Astrocyte of the spinal cord (primary cell): ENCODE data around the gene TRMT112.

Source experiments
- DNase-seq: peaks from one replicate; pipeline ENCODE4 v3.0.0; 2011; ENCODE audit warnings: low read depth, low spot score
- H3K4me3 ChIP-seq: 2 replicates; pipeline ENCODE4 v1.5.1; 2011; ENCODE audit warnings: low read depth, mild to moderate bottlenecking, low read length, moderate library complexity
- in situ Hi-C: cut with HindIII; loops from 2 replicates; pipeline ENCODE4 v1.10.0; 2017; ENCODE audit warnings: low sequenced_read_pairs
- TF ChIP-seq, protein P1 (sequence below): IDR thresholded peaks from 2 replicates; pipeline ENCODE4 v1.5.1; 2012; ENCODE audit warnings: low read depth, mild to moderate bottlenecking, low read length, inconsistent platforms

The TRMT112 gene

DNA sequence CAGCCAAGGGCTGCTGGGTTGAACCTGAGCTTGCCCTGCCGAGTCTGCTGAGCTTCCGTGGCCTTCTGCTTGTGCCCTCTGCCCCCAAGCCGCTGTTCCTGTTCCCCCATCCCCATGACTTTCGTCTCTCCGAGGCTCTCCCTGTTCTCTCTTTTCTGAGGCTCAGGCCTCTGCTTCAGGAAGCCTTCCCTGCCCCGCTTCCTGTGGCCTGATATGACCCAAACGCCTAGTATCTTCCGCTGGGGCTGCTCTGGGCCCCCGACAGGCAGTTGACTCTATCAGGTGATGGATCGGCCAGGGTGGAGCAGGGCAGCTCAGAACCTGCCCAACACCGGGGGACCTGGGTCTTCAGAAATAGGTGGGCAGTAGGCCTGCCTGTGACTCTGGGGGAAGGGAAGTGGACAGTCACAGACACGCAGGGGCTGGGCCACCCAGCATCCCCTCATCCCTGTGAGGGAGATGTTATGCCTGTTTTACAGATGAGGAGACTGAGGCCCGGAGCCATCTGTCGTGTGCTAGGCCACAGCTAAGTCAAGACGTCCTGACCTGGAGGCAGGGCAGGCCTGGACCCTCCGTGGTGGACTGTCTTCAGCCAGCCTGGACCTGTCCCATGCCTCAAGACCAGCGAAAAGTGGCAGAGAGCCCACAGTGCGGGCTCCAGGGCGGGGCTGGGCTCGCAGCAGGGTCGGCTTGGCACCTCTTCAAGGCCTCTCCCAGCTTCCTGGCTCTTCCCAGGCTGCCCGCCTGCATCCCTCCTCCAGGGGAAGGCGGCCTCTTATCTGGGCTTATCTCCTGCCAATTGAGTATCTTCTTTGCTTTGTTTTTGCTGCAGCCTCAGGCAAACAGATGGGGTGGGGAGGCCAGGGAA lies 49.1 kb downstream of the TRMT112 start:
- peak overlapping the region; percentile 58 for H3K4me3 ChIP-seq
- in situ Hi-C loops: no loop called here
- peak; percentile 26 for DNase-seq

DNA sequence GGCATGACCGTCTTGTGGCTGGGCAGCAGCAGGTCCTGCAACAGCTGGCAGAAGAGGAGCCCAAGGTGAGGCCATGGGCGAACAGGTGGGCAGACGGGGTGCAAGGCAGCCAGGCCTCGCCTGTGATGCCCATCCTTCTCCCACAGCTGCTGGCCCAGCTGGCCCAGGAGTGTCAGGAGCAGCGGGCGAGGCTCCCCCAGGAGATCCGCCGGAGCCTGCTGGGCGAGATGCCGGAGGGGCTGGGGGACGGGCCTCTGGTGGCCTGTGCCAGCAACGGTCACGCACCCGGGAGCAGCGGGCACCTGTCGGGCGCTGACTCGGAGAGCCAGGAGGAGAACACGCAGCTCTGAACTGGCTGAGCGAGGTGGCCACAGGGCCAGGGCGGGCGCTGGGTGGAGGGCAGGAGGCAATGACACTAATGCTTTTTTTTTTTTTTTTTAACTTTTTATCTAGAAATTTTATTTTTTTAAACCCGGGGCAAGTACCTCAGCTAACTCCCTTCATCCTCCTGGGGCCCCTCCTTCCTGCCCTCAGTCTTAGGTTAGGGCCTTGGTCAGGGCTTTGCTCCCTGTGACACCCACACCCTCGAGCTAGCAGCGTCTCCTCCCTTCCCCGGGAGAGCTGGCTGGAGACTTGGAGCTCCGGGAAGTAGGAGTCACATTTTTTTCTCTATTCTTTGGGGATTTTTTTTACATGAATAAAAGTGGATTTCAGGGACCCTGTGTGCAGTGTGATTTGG lies 50.0 kb downstream of the TRMT112 start:
- H3K4me3 ChIP-seq: no peak overlapping the region

More for the DNA sequence above, 49.1 kb downstream of the TRMT112 start:
- TF ChIP-seq, protein P1, sequence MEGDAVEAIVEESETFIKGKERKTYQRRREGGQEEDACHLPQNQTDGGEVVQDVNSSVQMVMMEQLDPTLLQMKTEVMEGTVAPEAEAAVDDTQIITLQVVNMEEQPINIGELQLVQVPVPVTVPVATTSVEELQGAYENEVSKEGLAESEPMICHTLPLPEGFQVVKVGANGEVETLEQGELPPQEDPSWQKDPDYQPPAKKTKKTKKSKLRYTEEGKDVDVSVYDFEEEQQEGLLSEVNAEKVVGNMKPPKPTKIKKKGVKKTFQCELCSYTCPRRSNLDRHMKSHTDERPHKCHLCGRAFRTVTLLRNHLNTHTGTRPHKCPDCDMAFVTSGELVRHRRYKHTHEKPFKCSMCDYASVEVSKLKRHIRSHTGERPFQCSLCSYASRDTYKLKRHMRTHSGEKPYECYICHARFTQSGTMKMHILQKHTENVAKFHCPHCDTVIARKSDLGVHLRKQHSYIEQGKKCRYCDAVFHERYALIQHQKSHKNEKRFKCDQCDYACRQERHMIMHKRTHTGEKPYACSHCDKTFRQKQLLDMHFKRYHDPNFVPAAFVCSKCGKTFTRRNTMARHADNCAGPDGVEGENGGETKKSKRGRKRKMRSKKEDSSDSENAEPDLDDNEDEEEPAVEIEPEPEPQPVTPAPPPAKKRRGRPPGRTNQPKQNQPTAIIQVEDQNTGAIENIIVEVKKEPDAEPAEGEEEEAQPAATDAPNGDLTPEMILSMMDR: no peak

More for the DNA sequence above, 50.0 kb downstream of the TRMT112 start:
- TF ChIP-seq, protein P1: no peak
- in situ Hi-C loops: no loop called here
- DNase-seq: no peak
